Kidney (tissue), 14 donors: ENCODE measurements around the gene CMTM4. TPM values are rescaled to one million over a fixed set of nuclear protein-coding genes. Genes with fewer than 3 reads are reported as not detected.
A peak's percentile ranks its signal among the peaks of the same experiment; 100 is the strongest.

Experiments
- DNase-seq, 5 donors: peaks; one replicate each; pipeline ENCODE4 v3.0.0-alpha.2; 2013 to 2020
- FAIRE-seq: peaks from 2 replicates; lab custom pipeline; 2012; peaks lifted over from hg19 to GRCh38; lab: Jason Lieb, UNC
- H3K27ac ChIP-seq, 2 donors: one replicate each; pipeline ENCODE4 v1.7.0; 2013; ENCODE audit warnings: low read depth in 2 of 2, low read length in 2 of 2, inconsistent platforms in 1 of 2
- H3K27me3 ChIP-seq: one replicate; pipeline ENCODE4 v1.7.1; 2013; ENCODE audit warnings: low read length, inconsistent platforms; ENCODE audit not compliant: control insufficient read depth, insufficient read depth
- H3K36me3 ChIP-seq, 3 donors: one replicate each; pipeline versions ENCODE4 v1.7.0 to v1.7.1; 2013; ENCODE audit warnings: low read length in 3 of 3, control low read depth in 1 of 3, inconsistent platforms in 1 of 3; ENCODE audit not compliant: insufficient read depth in 3 of 3, control insufficient read depth in 2 of 3
- H3K4me1 ChIP-seq, 3 donors: one replicate each; pipeline versions ENCODE4 v1.7.0 to v1.7.1; 2013; ENCODE audit warnings: low read length in 3 of 3, inconsistent platforms in 1 of 3, low read depth in 1 of 3; ENCODE audit not compliant: control insufficient read depth in 2 of 3, insufficient read depth in 2 of 3
- H3K4me3 ChIP-seq, 3 donors: one replicate each; pipeline versions ENCODE4 v1.7.0 to v1.8.1; 2013; ENCODE audit warnings: low read length in 3 of 3, control low read depth in 1 of 3, inconsistent platforms in 1 of 3
- H3K9ac ChIP-seq, 3 donors: one replicate each; pipeline versions ENCODE4 v1.7.0 to v1.7.1; 2013; ENCODE audit warnings: low read length in 3 of 3, control low read depth in 1 of 3, inconsistent platforms in 1 of 3
- H3K9me3 ChIP-seq, 3 donors: one replicate each; pipeline versions ENCODE4 v1.7.0 to v1.7.1; 2013; ENCODE audit warnings: low read length in 3 of 3, control low read depth in 1 of 3, inconsistent platforms in 1 of 3; ENCODE audit not compliant: control insufficient read depth in 2 of 3, insufficient read depth in 1 of 3
- intact Hi-C: fragments of 100-400 bp; cut with DNase I; formaldehyde crosslinking; loops from one replicate; pipeline ENCODE4 v1.11.1; 2022
- polyA plus RNA-seq: library from polyadenylated mRNA; stranded (reverse); fragments of 350-450 nt; fragmentation: Illumina TruSeq; extraction: RNeasy Lipid Tissue Mini Kit (QIAGEN cat#74804); gene quantifications from one replicate; pipeline ENCODE4 v1.2.3, GENCODE V29; 2014; ENCODE audit warnings: low read depth, low replicate concordance; ENCODE audit not compliant: insufficient read depth
- total RNA-seq: library from RNA; stranded (reverse); fragmentation: NEBNext Ultra II Directional; extraction: Animal tissue kit (Norgen Biotek cat#: 25700); gene quantifications from one replicate; pipeline ENCODE4 v1.2.1, GENCODE V29; 2021
- TF ChIP-seq, protein P1 (sequence below): IDR thresholded peaks from 3 replicates; pipeline ENCODE4 v1.5.1; 2012; ENCODE audit warnings: mild to moderate bottlenecking, moderate library complexity, borderline replicate concordance; ENCODE audit not compliant: insufficient read depth; ENCODE audit errors: extremely low read depth
- donor health status: control.
- donor health status: control.
- donor health status: control.
- donor health status: control.
- donor health status: control.
- donor health status: DM: yes; HTN: yes; CAD: no.
- donor health status: Normal renal cell carcinoma (clear cell type).

Gene CMTM4
- total and polyA plus RNA-seq, 2 donors from 2014 or later: 43.2 to 82.2 TPM

DNA sequence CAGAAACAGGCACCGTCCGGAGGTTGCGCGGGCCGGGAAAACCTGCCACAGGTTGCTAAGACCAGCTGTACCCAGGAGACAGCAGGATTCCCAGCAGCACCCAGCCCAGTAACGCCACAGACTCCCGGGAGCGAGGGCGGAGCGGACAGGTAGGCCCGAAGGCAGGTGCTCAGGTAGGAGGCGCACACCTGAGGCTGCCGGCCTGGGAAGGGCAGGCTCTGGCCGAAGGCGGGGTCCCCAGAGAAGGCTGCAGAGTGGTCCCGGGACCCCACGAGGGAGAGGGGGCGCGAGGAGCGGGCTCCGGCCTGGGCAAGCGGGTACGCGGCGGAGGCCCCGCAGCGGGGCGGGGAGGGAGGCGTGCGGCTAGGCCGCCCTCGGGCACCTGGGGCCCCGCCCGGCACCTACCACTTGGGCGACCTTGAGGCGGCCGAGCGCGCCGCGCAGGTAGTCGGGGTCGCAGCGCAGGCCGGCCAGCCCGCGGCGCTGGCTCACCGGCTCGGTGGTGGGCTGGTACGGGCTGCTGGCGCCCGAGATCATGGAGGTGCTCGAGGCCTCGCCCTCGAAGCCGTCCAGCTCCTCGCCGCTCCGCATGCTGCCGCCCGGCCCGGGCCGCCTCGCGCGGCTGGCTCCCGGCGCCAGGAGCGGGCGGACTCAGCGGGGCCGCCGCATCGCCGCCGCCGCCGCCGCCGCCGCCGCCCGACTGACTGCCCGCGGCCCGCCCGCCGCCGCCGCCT lies 441 bp downstream of the CMTM4 start:
- peaks cover 0 to 12% (median 7%) of the 10 kb centered on the region in 3 donors for H3K4me1 ChIP-seq
- H3K27me3 ChIP-seq: no peaks in the 10 kb centered on the region
- peak overlapping the region; percentile 83 to 85 for H3K27ac ChIP-seq
- peak overlapping the region in 2 of 3 donors; percentile 86 to 90 for H3K9ac ChIP-seq
- peak overlapping the region; percentile 28 to 77 (median 76) for H3K4me3 ChIP-seq
- intact Hi-C loops: no loop called here
- FAIRE-seq (no peak), DNase-seq (peak in 4 of 5 donors; percentile 52 to 88 (median 68))
- H3K36me3 ChIP-seq: no peaks in the 10 kb centered on the region
- TF ChIP-seq, protein P1, sequence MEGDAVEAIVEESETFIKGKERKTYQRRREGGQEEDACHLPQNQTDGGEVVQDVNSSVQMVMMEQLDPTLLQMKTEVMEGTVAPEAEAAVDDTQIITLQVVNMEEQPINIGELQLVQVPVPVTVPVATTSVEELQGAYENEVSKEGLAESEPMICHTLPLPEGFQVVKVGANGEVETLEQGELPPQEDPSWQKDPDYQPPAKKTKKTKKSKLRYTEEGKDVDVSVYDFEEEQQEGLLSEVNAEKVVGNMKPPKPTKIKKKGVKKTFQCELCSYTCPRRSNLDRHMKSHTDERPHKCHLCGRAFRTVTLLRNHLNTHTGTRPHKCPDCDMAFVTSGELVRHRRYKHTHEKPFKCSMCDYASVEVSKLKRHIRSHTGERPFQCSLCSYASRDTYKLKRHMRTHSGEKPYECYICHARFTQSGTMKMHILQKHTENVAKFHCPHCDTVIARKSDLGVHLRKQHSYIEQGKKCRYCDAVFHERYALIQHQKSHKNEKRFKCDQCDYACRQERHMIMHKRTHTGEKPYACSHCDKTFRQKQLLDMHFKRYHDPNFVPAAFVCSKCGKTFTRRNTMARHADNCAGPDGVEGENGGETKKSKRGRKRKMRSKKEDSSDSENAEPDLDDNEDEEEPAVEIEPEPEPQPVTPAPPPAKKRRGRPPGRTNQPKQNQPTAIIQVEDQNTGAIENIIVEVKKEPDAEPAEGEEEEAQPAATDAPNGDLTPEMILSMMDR: no peak
- no peaks in the 10 kb centered on the region for H3K9me3 ChIP-seq

DNA sequence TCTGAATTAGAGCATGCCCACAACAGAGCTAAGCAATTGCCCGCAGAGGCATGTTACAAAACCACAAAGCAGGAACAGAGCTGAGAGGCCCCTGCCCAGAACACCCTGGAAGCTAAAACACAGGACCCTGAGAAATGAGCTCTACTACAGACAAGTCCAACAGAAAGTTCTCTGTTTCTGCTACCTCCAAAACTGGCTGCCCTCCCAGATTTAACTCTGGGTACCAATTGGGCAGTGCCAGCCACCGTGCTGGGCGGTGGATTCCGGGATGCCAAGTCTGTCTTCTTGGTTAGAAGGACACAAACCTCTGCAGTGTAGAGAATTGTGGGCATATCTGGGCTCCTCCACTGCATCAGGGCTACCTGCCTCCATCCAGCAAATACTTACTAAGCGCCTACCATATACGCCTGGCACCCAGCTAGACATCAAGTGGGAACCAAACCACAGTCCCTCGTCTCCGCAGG lies 1.0 kb downstream of the CMTM4 start:
- TF ChIP-seq, protein P1: no peak
- DNase-seq: no peak
- peak overlapping the region; percentile 83 to 85 for H3K27ac ChIP-seq
- peaks cover 0 to 12% (median 11%) of the 10 kb centered on the region in 3 donors for H3K4me1 ChIP-seq
- H3K27me3 ChIP-seq: no peaks in the 10 kb centered on the region
- intact Hi-C loops: no loop called here
- no peaks in the 10 kb centered on the region for H3K9me3 ChIP-seq
- H3K4me3 ChIP-seq: peak overlapping the region; percentile 28 to 77 (median 76)
- no peaks in the 10 kb centered on the region for H3K36me3 ChIP-seq
- peak overlapping the region in 2 of 3 donors; percentile 86 to 90 for H3K9ac ChIP-seq
- no peak for FAIRE-seq

DNA sequence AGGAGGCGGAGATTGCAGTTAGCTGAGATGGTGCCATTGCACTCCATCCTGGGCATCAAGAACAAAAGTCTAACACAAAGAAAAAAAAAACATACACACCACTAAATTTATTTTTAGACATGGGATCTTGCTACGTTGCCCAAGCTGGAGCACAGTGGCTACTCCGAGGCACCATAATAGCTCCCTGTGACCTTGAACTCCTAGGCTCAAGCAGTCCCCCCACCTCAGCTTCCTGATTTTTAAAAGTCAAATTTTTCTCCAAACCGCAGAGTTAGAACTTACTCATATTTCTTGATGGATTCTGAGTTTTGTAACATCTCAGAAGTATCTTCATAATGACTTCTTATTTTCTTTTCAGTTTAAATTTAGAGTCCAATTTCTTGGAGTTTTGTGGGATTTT lies 3.4 kb downstream of the CMTM4 start:
- DNase-seq (no peak), FAIRE-seq (no peak)
- Histone ChIP-seq H3K4me3 (no peak overlapping the region), H3K9me3 (no peaks in the 10 kb centered on the region), H3K4me1 (peaks cover 0 to 18% (median 14%) of the 10 kb centered on the region in 3 donors), H3K36me3 (no peaks in the 10 kb centered on the region), H3K9ac (no peak overlapping the region), H3K27me3 (no peaks in the 10 kb centered on the region), H3K27ac (no peak overlapping the region)
- intact Hi-C loops: no loop called here
- TF ChIP-seq, protein P1: no peak
